Activated CD8-positive, alpha-beta memory T cell treated with anti-CD3 and anti-CD28 coated beads for 48 hours (primary cell): ENCODE measurements around the gene PLEKHB1.

Experiments used
- DNase-seq, 3 experiments: peaks; one replicate each; pipeline ENCODE4 v3.0.0-alpha.2; 2020; ENCODE audit warnings: low read depth in 2 of 3, low spot score in 2 of 3

The PLEKHB1 gene

DNA sequence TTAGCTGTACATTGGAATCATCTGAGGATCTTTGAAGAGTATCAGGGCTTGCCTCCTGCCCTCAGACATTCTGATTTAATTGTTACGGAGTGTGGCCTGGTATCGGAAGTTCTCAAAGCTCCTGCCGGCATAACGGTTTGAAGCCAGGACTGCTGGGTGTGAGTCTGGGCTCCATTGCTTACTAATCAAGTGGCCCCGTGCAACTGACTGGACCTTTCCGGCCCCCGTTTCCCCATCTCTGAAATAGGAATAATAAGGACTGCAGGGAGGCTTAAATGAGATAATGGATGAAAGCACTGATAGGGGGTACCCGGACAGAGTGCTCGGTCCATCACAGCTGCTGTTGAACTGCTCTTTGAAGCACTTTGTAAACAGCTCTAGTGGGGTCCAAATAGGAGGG is 1.7 kb downstream of the PLEKHB1 start:
- no peak for DNase-seq

DNA sequence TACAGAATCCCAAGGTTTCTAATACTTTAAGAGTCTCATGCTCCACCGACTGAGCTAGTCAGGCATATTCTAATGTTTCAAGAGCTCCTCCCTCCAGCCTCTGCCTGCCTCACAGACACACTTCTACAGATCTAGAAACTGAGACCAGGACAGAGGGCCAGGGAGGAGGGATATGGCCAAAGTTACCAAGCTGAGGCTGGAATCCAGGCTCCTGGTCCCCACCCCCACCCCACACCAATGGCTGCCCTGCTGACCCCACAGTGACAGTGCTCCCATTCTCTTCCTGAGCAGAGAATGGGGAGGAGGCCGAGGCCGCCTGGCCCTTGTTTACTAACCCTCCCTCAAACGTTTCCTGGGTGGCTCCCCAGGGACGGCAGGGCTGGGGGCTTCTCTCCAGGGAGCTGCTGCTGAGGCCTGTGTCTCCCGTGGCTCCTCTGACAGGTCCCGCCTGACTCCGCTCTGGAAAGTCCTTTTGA is 2.2 kb downstream of the PLEKHB1 start:
- DNase-seq = no peak

DNA sequence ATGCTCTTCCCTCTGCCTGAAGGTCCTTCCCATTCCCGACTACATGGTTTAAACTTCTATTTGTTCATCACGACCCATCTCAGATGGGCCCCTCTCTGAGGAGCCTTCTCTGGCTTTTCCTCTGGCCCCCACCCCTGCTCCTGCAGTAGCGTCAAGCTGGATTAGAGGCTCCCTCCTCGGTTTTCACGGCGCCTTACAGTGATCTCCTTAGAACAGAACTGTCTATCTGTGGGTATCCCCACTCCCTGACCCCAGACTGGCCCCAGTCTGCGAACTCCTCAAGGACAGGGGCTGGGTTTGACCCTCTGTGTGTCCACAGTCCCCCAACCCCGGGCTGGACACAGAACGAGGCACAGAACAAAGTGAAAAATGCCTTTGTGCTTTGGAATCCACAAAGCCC is 2.8 kb downstream of the PLEKHB1 start:
- DNase-seq = no peak

DNA sequence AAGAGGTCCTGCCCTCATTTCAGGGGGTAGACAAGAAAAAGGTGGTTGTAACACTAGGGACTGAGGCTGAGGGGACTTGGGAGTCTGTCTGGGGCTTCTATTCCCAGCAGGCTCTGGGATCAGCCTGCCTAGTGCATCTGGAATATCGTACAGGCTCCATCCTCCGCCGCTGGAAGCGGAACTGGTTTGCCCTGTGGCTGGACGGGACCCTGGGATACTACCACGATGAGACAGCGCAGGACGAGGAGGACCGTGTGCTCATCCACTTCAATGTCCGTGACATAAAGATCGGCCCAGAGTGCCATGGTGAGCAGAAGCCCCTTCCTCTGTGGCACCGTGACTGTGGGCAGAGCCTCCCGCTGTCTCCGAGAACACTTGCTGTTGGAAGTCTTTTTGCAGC is 4.0 kb downstream of the PLEKHB1 start:
- DNase-seq = no peak

DNA sequence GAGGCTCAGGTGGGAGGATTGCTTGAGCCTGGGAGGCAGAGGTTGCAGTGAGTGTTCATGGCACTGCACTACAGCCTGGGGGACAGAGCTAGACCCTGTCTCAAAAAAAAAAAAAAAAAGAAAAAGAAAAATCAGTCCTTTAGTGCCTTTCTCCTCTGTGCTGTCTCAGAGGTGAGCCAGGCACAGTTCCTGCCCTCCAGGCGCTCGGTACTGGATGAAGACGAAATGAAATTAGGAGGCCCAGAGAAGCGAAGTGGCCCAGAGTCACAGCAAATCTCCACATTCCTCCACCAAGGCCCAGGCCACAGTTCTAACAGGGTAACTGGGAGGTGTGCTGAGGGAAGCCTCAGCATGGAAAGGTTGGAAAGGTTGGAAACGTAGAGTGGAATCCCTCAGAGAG is 4.9 kb downstream of the PLEKHB1 start:
- DNase-seq = no peak

DNA sequence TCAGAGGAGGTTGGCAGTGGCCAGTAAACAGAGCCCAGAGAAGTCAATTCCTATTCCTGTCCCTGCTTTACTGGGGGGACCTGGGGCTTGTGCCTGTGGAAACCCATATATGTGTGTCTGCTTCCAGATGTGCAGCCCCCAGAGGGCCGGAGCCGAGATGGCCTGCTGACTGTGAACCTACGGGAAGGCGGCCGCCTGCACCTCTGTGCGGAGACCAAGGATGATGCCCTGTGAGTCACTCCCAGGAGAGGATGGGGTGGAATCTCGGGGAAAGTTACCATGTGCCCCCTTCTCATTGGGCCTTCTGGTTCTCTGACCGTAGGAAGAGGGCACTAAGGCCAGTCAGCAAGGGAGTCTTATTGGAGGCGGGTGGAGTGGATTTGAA is 5.3 kb downstream of the PLEKHB1 start:
- no peak for DNase-seq

DNA sequence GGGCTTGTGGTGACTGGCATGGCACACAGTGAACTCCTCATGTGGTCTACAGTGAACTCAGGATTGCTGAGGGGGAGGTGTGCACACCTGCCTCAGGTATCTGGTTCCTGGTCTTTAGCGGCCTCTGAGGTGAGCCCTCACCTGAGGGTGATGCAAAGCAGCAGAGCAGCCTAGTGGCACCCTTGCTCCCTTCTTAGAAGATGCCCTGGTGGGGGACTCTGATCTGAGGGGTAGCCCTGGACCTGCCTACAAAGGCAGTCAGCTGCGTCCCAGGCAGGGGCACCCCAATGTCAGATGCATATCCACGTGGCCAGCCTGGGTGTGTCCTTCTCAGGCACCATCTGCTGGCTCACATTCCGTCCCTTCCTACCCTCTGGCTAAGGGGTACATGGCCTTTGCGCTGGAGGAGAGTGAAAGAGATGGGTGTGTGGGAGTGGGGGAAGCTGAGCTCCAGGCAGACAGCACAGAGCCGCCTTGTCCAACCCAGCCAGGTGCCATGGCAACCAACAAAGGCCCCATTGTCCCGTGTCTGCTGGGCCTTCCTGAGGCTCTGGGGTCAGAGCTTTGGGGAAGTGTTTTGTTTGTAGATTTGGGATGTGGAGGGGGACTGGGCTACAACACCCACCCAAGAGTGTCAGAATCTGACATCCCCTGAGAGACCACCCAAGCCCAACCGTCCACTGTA is 5.8 kb downstream of the PLEKHB1 start:
- DNase-seq = no peak

DNA sequence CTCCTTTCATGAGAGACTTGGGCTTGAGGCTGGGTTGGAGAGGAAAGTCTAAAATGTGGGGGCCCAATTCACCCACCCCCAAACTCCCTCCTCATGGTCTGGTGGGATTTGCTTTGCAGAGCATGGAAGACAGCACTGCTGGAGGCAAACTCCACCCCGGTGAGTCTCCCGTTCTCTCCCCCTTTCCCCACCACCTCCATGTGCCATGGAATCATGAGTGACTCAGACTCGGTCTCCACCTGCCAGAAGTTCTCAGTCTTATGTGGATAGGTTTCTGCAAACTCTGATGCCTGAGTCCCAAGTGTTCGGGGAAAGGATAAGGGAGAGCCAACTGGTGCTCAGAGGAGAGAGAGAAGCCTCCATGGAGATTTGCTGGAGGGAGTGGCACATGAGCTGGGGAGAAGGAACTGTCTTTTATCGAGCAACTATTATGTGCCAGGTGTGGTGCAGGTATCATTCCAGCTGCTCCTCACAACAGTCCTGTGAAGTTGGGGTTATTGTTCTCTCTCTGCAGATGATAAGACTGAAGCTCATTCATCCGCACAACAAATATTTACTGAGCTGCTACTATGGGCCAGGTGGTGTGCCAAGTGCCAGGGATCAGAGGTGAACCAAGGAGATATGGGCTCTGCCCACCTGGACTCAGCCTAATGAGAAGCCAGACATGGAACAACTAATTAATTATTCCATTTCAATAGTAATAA is 6.6 kb downstream of the PLEKHB1 start:
- DNase-seq = no peak

DNA sequence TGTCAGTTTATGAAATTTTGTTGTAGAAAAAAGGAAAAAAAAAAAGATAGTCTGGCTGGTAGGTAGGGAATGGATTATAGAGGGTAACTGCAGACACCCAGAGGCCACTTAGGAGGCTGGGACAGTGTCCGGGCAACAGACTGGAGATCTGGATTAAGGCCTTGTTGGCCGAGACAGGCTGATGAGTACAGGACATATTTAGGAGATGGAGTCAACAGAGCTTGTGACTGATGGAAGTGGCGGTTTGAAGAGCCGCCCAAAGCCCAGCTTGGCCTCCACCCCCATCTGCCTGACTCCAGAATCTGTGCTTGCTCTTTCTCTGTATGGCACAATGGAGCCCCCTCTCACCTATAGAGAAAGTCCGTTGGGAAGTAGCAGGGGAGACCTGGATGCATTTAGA is 7.6 kb downstream of the PLEKHB1 start:
- DNase-seq = no peak

DNA sequence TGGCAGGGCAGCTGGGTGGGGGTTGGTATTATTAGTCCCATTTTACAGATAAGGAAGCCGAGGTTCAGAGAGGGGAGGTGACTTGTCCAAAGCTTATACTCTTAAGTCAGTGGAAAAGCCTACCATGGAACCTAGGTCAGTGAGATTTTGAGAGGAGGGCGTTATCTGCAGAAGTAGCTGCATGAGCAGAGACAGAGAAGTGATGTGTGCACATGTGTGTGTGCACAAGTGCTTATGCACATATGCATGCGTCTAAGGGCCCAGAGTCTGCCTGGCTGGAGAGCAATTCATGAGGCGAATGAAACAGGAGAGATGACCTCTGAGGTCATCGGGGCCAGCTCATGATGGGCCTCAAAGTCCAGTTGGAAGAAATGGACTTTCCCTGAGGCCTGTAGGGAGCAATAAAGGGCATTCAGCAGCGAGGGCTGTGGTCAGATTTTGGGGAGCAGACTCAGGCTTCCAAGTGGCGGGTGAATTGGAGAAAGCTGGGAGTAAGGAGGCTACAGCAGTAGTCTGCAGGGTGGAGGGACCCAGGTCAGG is 8.2 kb downstream of the PLEKHB1 start:
- DNase-seq = no peak

DNA sequence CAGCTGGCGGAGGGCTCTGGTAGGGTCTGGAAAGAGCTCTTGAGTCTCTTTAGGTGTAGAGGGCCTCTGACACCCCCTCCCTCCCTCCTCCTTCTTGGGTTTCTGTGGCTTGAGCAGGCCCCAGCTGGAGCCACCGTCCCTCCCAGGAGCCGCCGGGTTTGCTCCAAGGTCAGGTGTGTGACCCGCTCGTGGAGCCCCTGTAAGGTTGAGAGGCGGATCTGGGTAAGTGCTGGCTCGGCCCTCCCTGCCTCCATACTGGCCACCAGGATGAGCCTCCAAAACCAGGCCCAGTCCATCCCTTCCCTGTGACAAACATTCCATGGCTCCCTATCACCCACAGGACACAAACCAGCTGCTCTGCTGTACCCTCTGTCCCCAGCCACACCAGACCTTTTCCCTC is 9.3 kb downstream of the PLEKHB1 start:
- no peak for DNase-seq

DNA sequence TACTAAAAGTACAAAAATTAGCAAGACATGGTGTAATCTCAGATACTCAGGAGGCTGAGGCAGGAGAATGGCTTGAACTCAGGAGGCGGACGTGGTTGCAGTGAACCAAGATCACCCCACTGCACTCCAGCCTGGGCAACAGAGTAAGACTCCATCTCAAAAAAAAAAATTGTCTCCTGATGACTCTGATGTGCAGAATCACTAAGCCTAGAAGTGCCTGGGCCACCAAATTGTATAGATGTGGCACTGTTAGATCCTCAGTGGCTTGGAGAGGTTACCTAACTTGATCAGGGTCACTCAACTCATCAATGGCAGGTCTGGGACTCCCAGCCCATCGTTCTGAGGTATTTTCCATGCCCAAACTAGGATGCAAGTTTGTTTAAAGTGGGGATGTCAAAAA is 10.6 kb downstream of the PLEKHB1 start:
- DNase-seq = no peak

DNA sequence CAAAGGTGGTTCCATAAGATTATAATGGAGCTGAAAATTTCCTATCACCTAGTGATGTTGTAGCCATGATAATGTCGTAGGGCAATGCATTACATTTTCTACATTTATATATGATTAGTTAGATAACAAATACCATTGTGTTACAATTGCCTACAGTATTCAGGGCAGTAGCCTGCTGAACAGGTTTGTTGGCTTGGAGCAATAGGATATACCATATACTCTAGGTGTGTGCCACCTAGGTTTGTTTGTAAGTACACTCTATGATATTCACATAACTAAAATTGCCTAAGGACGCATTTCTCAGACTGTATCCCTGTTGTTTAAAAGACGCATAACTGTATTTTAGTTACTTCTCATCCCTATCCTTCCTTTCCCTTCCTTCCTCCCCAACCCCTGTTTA is 13.6 kb downstream of the PLEKHB1 start:
- no peak for DNase-seq

DNA sequence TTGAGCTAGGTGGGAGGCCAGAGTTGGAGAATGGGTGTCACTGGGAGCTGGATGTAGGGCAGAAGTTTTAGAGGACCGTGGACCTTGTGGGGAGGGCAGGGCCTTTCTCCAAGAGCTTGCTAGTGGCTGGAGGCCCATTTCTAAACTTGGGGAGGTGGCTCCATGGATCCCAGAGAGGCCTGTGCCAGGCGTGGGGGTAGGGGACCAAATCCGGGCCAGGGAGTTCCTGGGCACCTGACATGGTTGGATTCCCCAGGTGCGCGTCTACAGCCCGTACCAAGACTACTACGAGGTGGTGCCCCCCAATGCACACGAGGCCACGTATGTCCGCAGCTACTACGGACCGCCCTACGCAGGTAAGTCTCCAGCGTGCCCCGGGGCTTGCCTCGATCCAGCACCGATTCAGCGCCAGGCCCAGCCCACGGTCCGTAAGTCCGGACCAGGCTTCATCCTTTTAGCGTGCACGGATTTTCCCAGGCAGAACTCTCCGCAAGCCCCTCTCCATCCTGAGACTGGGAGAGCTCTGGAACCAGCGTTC is 14.2 kb downstream of the PLEKHB1 start:
- no peak for DNase-seq

DNA sequence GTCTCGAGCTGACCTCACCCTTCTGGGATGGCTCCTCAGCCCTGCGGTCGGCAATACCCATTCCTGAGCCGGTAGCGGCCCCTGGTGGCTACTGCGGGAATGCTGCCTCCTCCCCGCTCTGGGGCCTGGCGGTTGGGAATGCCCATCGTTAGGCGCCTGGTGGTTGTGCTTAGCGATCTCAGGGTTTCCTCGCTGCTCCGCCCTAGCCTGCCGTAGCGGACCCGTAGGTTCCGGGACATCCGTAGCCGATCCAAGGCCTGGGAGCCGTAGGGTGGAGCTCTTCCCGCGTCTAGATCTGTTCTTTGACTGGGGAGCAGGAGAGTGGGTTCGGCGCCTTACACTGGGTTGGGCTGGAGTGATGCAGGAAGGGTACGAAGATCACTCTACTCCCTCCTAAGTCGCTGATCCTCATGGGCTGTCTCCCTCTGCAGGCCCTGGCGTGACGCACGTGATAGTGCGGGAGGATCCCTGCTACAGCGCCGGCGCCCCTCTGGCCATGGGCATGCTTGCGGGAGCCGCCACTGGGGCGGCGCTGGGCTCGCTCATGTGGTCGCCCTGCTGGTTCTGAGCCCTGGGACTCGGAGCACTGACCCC is 14.8 kb downstream of the PLEKHB1 start:
- peak; percentile 65 to 97 (median 89) for DNase-seq

DNA sequence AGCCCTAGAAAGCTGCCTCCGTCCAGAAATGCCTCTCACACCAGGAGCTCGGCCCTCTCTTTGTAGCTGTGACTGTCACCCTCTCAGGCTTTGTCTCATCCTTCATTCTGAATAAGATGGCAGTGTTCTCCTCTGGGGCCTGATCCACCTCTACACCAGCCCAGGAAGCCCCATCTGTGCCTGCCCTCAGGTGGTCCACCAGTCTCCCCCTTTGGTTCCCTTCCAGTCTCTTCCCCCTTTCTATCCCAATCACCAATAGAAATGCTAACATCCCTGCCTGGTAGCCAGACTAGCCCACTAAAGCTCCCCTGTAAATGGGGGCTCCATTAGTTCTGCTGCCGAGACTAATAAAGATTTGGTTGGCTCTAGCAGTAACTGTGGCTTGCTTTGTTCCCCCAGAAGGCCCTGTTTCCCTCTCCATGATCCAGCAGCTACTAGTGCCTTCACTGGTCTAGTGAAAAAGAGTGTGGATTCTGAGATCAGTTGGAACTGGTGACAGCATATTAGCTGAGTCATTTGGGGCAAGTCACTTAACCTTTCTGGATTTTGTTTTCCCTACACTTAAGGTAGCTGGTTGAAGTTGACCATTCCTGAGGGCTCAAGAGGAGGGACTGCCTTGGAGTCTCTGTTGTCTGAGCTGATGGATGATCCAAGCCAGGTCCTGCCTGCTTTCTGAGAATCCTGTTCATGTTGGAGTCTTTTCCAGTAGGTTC is 16.2 kb downstream of the PLEKHB1 start:
- no peak for DNase-seq

DNA sequence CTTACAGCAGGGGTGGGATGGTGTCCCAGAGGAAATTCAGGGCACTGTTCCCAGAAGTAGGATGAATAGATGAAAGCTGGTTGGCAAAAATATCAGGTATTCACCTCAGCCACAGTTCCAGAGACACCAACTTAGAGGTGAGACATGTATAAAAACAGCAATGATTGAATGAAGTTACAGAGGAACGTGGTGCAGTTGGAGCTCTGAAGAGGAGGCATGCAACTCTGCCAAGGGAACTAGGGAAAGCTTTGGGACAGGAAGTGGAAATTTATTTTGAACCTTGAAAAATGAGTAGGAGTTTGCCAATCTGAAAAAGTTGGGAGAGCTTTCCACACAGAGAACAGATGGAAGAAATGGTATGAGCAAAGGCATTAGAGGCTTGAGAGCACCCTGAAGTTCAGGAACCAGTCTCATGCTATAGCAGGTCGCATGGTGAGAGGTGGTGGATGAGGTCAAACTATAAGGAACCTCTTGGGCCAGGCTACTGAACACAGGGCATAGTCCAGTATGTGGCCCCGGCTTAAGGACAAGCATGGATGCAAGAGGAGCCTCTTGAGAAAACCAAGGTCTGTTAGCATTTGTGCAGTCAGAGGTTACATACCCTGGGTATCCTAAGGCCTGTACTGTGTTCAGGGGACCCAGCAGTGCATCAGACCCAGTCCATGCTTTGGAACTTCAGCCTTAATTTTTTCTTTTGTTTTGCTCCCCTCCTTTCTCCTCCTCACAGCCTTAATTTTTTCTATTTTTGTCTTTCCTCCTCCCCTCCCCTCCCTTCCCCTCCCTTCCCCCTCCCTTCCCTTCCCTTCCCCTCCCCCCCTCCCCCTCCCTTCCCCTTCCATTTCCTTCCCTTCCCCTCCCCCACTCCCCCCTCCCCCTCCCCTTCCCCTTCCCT is 17.5 kb downstream of the PLEKHB1 start:
- DNase-seq = no peak

DNA sequence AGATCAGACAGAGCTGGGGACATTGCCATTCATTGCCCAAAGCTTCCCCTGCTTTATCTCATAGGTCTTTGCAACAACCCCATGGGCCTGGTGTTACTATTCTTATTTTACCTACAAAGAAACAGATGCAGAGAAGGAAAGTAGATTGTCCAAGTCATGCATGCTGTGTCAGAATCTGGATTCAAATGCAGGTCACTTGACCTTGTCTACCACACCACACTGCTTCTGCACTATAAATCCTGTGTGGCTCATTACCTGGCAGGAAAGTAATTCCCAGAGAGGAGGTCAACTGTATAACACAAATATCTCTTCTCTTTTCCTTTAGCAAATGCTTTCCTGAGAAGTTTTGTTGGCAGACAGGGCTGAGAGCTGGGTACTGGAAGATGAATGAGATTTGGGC is 18.5 kb downstream of the PLEKHB1 start:
- no peak for DNase-seq

DNA sequence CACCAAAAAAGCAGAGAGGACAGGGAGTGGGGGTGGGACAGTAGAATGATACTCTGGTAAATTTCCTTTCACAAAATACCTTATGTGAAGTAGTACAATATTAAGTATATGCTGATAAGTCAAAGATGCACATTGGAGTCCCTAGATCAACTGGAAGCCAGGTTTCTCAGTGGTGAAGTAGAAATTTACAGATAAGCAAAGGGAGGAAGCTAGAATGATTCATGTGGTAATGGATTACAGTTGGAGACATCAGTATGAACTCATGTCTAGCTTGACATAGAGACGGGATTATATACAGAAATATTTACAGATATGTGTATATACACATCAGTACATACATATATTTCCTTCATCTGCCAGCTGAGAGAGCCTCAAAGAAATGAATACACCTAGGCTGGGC is 21.5 kb downstream of the PLEKHB1 start:
- no peak for DNase-seq

DNA sequence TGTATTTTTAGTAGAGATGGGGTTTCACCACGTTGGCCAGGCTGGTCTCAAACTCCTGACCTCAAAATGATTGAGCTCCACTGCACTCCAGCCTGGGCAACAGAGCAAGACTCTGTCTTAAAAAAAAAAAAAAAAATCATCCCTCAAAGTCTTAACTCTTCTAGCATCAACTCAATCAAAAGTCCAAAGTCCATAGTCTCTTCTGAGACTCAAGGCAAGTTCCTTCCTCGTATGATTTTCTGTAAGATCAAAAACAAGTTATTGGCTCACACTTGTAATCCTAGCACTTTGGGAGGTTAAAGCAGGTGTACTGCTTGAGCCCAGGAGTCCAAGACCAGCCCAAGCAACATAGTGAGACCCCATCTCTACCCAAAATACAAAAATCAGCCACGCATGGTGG is 24.4 kb downstream of the PLEKHB1 start:
- DNase-seq = no peak
